Measurements from ENCODE around the gene INHBA.

Gene INHBA

GRCh38 chr7:41735206-41735605, 32.3 kb upstream of the INHBA start:
- TF ChIP-seq Cebpa-rat (IDR thresholded peaks at IDR 0.05) = no peak
- Histone ChIP-seq H3K4me1 (peaks cover 8 to 31% (median 21%) of the 10 kb centered on the region in 10 experiments), H3K9ac (no peak overlapping the region), H3K27ac (peak overlapping the region in 8 of 11 experiments; percentile 3 to 52 (median 37); a peak in 10 of 22 replicates), H3K4me2 (peak overlapping the region; percentile 8 to 59 (median 40); a peak in 19 of 22 replicates), H3K4me3 (no peak overlapping the region), H3K27me3 (no peaks in the 10 kb centered on the region), H3K36me3 (no peaks in the 10 kb centered on the region), H3K9me3 (replicated peaks in 1 of 11) (peaks cover 0 to 10% (median 0%) of the 10 kb centered on the region in 11 experiments; a peak in 6 of 22 replicates), H4K20me1 (no peaks in the 10 kb centered on the region)

GRCh38 chr7:41732843-41733306, 30.0 kb upstream of the INHBA start:
- Histone ChIP-seq H3K27ac (peak overlapping the region in 5 of 11 experiments; percentile 4 to 16 (median 4); a peak in 4 of 22 replicates), H3K4me2 (peak overlapping the region in 5 of 11 experiments; percentile 22 to 44 (median 27); a peak in 7 of 22 replicates), H3K9me3 (replicated peaks in 1 of 11) (peaks cover 0 to 13% (median 3%) of the 10 kb centered on the region in 11 experiments; a peak in 8 of 22 replicates), H4K20me1 (no peaks in the 10 kb centered on the region), H3K4me1 (peaks cover 8 to 31% (median 21%) of the 10 kb centered on the region in 10 experiments), H3K4me3 (no peak overlapping the region), H3K27me3 (no peaks in the 10 kb centered on the region), H3K9ac (no peak overlapping the region), H3K36me3 (no peaks in the 10 kb centered on the region)
- TF ChIP-seq Cebpa-rat (IDR thresholded peaks at IDR 0.05) = no peak

- H3K27ac ChIP-seq = peak overlapping the region in 5 of 11 experiments; percentile 4 to 16 (median 4); a peak in 4 of 22 replicates
- no peaks in the 10 kb centered on the region for H3K36me3 ChIP-seq
- peak overlapping the region in 5 of 11 experiments; percentile 22 to 44 (median 27); a peak in 8 of 22 replicates for H3K4me2 ChIP-seq
- H3K4me3 ChIP-seq = no peak overlapping the region
- H4K20me1 ChIP-seq = no peaks in the 10 kb centered on the region
- no peaks in the 10 kb centered on the region for H3K27me3 ChIP-seq
- H3K9me3 ChIP-seq (replicated peaks in 1 of 11) = peaks cover 0 to 14% (median 4%) of the 10 kb centered on the region in 11 experiments; a peak in 8 of 22 replicates
- TF ChIP-seq Cebpa-rat (IDR thresholded peaks at IDR 0.05) = no peak
- peaks cover 8 to 31% (median 21%) of the 10 kb centered on the region in 10 experiments; a peak in 19 of 20 replicates for H3K4me1 ChIP-seq
- no peak overlapping the region for H3K9ac ChIP-seq
Observed at GRCh38 chr7:41732436-41732785, 29.5 kb upstream of the INHBA start.

- H3K9ac ChIP-seq = no peak overlapping the region; a peak in 1 of 22 replicates
- H3K4me2 ChIP-seq = peak overlapping the region in 7 of 11 experiments; percentile 15 to 44 (median 37); a peak in 12 of 22 replicates
- H3K9me3 ChIP-seq (replicated peaks in 1 of 11) = peaks cover 0 to 13% (median 4%) of the 10 kb centered on the region in 11 experiments; a peak in 8 of 22 replicates
- TF ChIP-seq Cebpa-rat (IDR thresholded peaks at IDR 0.05) = no peak
- H3K4me1 ChIP-seq = peaks cover 8 to 31% (median 21%) of the 10 kb centered on the region in 10 experiments; a peak in 19 of 20 replicates
- no peaks in the 10 kb centered on the region for H3K27me3 ChIP-seq
- no peaks in the 10 kb centered on the region for H3K36me3 ChIP-seq
- H3K4me3 ChIP-seq = no peak overlapping the region
- H3K27ac ChIP-seq = peak overlapping the region in 7 of 11 experiments; percentile 6 to 44 (median 9); a peak in 8 of 22 replicates
- no peaks in the 10 kb centered on the region for H4K20me1 ChIP-seq
Observed at GRCh38 chr7:41731493-41732435, 28.9 kb upstream of the INHBA start.

GRCh38 chr7:41730668-41731067, 27.8 kb upstream of the INHBA start:
- TF ChIP-seq Cebpa-rat (IDR thresholded peaks at IDR 0.05) = no peak
- Histone ChIP-seq H4K20me1 (no peaks in the 10 kb centered on the region), H3K9me3 (replicated peaks in 1 of 11) (peaks cover 0 to 4% (median 0%) of the 10 kb centered on the region in 11 experiments; a peak in 2 of 22 replicates), H3K4me3 (no peak overlapping the region), H3K36me3 (no peaks in the 10 kb centered on the region), H3K9ac (no peak overlapping the region), H3K27ac (no peak overlapping the region), H3K4me2 (no peak overlapping the region), H3K27me3 (no peaks in the 10 kb centered on the region), H3K4me1 (peaks cover 6 to 33% (median 16%) of the 10 kb centered on the region in 10 experiments; a peak in 19 of 20 replicates)

- no peaks in the 10 kb centered on the region for H4K20me1 ChIP-seq
- H3K4me3 ChIP-seq = no peak overlapping the region
- no peak for TF ChIP-seq Cebpa-rat (IDR thresholded peaks at IDR 0.05)
- H3K27ac ChIP-seq = no peak overlapping the region
- no peak overlapping the region for H3K4me2 ChIP-seq
- H3K9ac ChIP-seq = no peak overlapping the region
- H3K4me1 ChIP-seq = peaks cover 1 to 30% (median 11%) of the 10 kb centered on the region in 10 experiments; a peak in 19 of 20 replicates
- no peaks in the 10 kb centered on the region for H3K27me3 ChIP-seq
- H3K36me3 ChIP-seq = no peaks in the 10 kb centered on the region
- H3K9me3 ChIP-seq (replicated peaks in 1 of 11) = peaks cover 0 to 4% (median 0%) of the 10 kb centered on the region in 11 experiments; a peak in 2 of 22 replicates
Observed at GRCh38 chr7:41730161-41730560, 27.3 kb upstream of the INHBA start.

- Histone ChIP-seq H3K4me3 (no peak overlapping the region), H3K9me3 (replicated peaks in 1 of 11) (peaks cover 0 to 4% (median 0%) of the 10 kb centered on the region in 11 experiments; a peak in 2 of 22 replicates), H3K9ac (no peak overlapping the region), H3K36me3 (no peaks in the 10 kb centered on the region), H3K27ac (no peak overlapping the region), H3K4me1 (peaks cover 0 to 29% (median 8%) of the 10 kb centered on the region in 10 experiments; a peak in 10 of 20 replicates), H3K4me2 (no peak overlapping the region), H3K27me3 (no peaks in the 10 kb centered on the region), H4K20me1 (no peaks in the 10 kb centered on the region)
- TF ChIP-seq Cebpa-rat (IDR thresholded peaks at IDR 0.05) = no peak
Observed at GRCh38 chr7:41729059-41729458, 26.2 kb upstream of the INHBA start.

- Histone ChIP-seq H3K9me3 (replicated peaks in 1 of 11) (peaks cover 9 to 25% (median 21%) of the 10 kb centered on the region in 11 experiments; a peak in 21 of 22 replicates), H4K20me1 (no peaks in the 10 kb centered on the region), H3K27ac (no peak overlapping the region), H3K4me2 (no peak overlapping the region), H3K4me3 (no peak overlapping the region), H3K36me3 (no peaks in the 10 kb centered on the region), H3K27me3 (no peaks in the 10 kb centered on the region), H3K4me1 (peaks cover 0 to 8% (median 0%) of the 10 kb centered on the region in 10 experiments; a peak in 1 of 20 replicates), H3K9ac (no peak overlapping the region)
- no peak for TF ChIP-seq Cebpa-rat (IDR thresholded peaks at IDR 0.05)
Observed at GRCh38 chr7:41725013-41725412, 22.1 kb upstream of the INHBA start.

GRCh38 chr7:41720886-41721285, 18.0 kb upstream of the INHBA start:
- H4K20me1 ChIP-seq = no peaks in the 10 kb centered on the region
- H3K4me2 ChIP-seq = no peak overlapping the region
- no peak for TF ChIP-seq Cebpa-rat (IDR thresholded peaks at IDR 0.05)
- peaks cover 9 to 25% (median 19%) of the 10 kb centered on the region in 11 experiments; a peak in 20 of 22 replicates for H3K9me3 ChIP-seq (replicated peaks in 1 of 11)
- H3K27ac ChIP-seq = no peak overlapping the region
- H3K27me3 ChIP-seq = no peaks in the 10 kb centered on the region
- H3K36me3 ChIP-seq = no peaks in the 10 kb centered on the region
- peaks cover 0 to 5% (median 0%) of the 10 kb centered on the region in 10 experiments; a peak in 1 of 20 replicates for H3K4me1 ChIP-seq
- H3K4me3 ChIP-seq = no peak overlapping the region
- no peak overlapping the region for H3K9ac ChIP-seq
